HG02588 (cell line): ENCODE measurements around the gene HIVEP1.
"Not testable (repeated sequence)": the region's sequence is repeated elsewhere in the genome, so short reads cannot be mapped to it uniquely, and the experiment has no call there.

Experiments
- ATAC-seq: cut with Tn5 transposase; IDR thresholded peaks from one replicate; pipeline ENCODE4 v1.9.1; 2021; ENCODE audit warnings: mild to moderate bottlenecking, moderate library complexity; ENCODE audit not compliant: unreplicated experiment

The HIVEP1 gene

GRCh38 chr6:12176782-12177181, 164.7 kb downstream of the HIVEP1 start:
- not testable (repeated sequence) for ATAC-seq

- ATAC-seq = no peak
These were observed 166.4 kb downstream of the HIVEP1 start for GRCh38 chr6:12178521-12178920.

- no peak for ATAC-seq
These were observed 169.4 kb downstream of the HIVEP1 start for GRCh38 chr6:12181481-12181880.

GRCh38 chr6:12182676-12183075, 170.6 kb downstream of the HIVEP1 start:
- no peak for ATAC-seq

- ATAC-seq = no peak
These were observed 173.1 kb downstream of the HIVEP1 start for GRCh38 chr6:12185081-12185673.

GRCh38 chr6:12186528-12186927, 174.4 kb downstream of the HIVEP1 start:
- no peak for ATAC-seq

GRCh38 chr6:12189150-12189549, 177.0 kb downstream of the HIVEP1 start:
- ATAC-seq = no peak

- ATAC-seq = no peak
These were observed 177.5 kb downstream of the HIVEP1 start for GRCh38 chr6:12189661-12190060.

GRCh38 chr6:12190252-12190651, 178.1 kb downstream of the HIVEP1 start:
- no peak for ATAC-seq

- no peak for ATAC-seq
These were observed 184.3 kb downstream of the HIVEP1 start for GRCh38 chr6:12196326-12196936.

- ATAC-seq = no peak
These were observed 186.7 kb downstream of the HIVEP1 start for GRCh38 chr6:12198851-12199250.

GRCh38 chr6:12200015-12200564, 188.0 kb downstream of the HIVEP1 start:
- ATAC-seq = no peak

- ATAC-seq = no peak
These were observed 188.6 kb downstream of the HIVEP1 start for GRCh38 chr6:12200761-12201160.

- no peak for ATAC-seq
These were observed 190.9 kb downstream of the HIVEP1 start for GRCh38 chr6:12203001-12203400.

- no peak for ATAC-seq
These were observed 196.1 kb downstream of the HIVEP1 start for GRCh38 chr6:12208190-12208589.

- ATAC-seq = no peak
These were observed 196.6 kb downstream of the HIVEP1 start for GRCh38 chr6:12208673-12209072.
